Hematopoietic multipotent progenitor cell treated with erythropoietin and hydrocortisone succinate and interleukin-3 and kit ligand, for 15 days (in vitro differentiated cells): Measurements from ENCODE around the gene PLAAT4.
"Not testable (repeated sequence)": the region's sequence is repeated elsewhere in the genome, so short reads cannot be mapped to it uniquely, and the experiment has no call there.

Source experiments
- DNase-seq: peaks from one replicate; pipeline ENCODE4 v3.0.0-alpha.2; 2015; ENCODE audit warnings: low spot score

PLAAT4 gene

GRCh38 chr11:63511048-63511748, 25.4 kb upstream of the PLAAT4 start:
- no peak for DNase-seq

- DNase-seq: no peak
Observed at GRCh38 chr11:63512816-63513215, 23.8 kb upstream of the PLAAT4 start.

- no peak for DNase-seq
Observed at GRCh38 chr11:63516109-63516508, 20.5 kb upstream of the PLAAT4 start.

GRCh38 chr11:63517156-63517555, 19.5 kb upstream of the PLAAT4 start:
- DNase-seq: no peak

GRCh38 chr11:63518548-63518947, 18.1 kb upstream of the PLAAT4 start:
- DNase-seq: no peak

GRCh38 chr11:63520606-63521170, 15.9 kb upstream of the PLAAT4 start:
- DNase-seq: no peak

- no peak for DNase-seq
Observed at GRCh38 chr11:63521896-63522295, 14.7 kb upstream of the PLAAT4 start.

- DNase-seq: no peak
Observed at GRCh38 chr11:63523151-63523550, 13.5 kb upstream of the PLAAT4 start.

GRCh38 chr11:63527667-63528066, 8.9 kb upstream of the PLAAT4 start:
- no peak for DNase-seq

GRCh38 chr11:63528156-63528555, 8.5 kb upstream of the PLAAT4 start:
- DNase-seq: not testable (repeated sequence)

- not testable (repeated sequence) for DNase-seq
Observed at GRCh38 chr11:63528729-63529278, 7.8 kb upstream of the PLAAT4 start.

- not testable (repeated sequence) for DNase-seq
Observed at GRCh38 chr11:63529373-63529772, 7.2 kb upstream of the PLAAT4 start.

GRCh38 chr11:63530021-63530420, 6.6 kb upstream of the PLAAT4 start:
- no peak for DNase-seq

- not testable (repeated sequence) for DNase-seq
Observed at GRCh38 chr11:63531074-63531792, 5.4 kb upstream of the PLAAT4 start.

GRCh38 chr11:63532117-63532516, 4.5 kb upstream of the PLAAT4 start:
- DNase-seq: no peak

GRCh38 chr11:63532799-63533475, 3.7 kb upstream of the PLAAT4 start:
- DNase-seq: no peak

- DNase-seq: no peak
Observed at GRCh38 chr11:63534076-63534475, 2.5 kb upstream of the PLAAT4 start.

GRCh38 chr11:63534895-63535461, 1.6 kb upstream of the PLAAT4 start:
- DNase-seq: no peak

- no peak for DNase-seq
Observed at GRCh38 chr11:63535734-63536133, 874 bp upstream of the PLAAT4 start.

- DNase-seq: no peak
Observed at GRCh38 chr11:63537293-63538101, 889 bp downstream of the PLAAT4 start.

- DNase-seq: not testable (repeated sequence)
Observed at GRCh38 chr11:63542506-63542905, 5.9 kb downstream of the PLAAT4 start.
